Prostate gland (tissue), 2 donors: ENCODE measurements around the gene BTBD9. TPM values are rescaled to one million over a fixed set of nuclear protein-coding genes. Genes with fewer than 3 reads are reported as not detected.

Experiments
- DNase-seq: peaks from one replicate; pipeline ENCODE4 v3.0.0-alpha.2; 2019; ENCODE audit warnings: low spot score
- H3K27ac ChIP-seq, 2 donors: fragments of 200-600 bp; sonication (generic); 2 replicates each; pipeline ENCODE4 v1.5.1; 2017 to 2019
- H3K27me3 ChIP-seq: fragments of 200-600 bp; sonication (generic); replicated peaks from 2 replicates; pipeline ENCODE4 v1.5.1; 2019; ENCODE audit not compliant: insufficient read depth
- H3K36me3 ChIP-seq, 2 donors: fragments of 200-600 bp; sonication (generic); 1 replicate in 1 of 2; 2 replicates in 1 of 2; pipeline versions ENCODE4 v1.5.1 to v1.8.1; 2017 to 2019
- H3K4me1 ChIP-seq: fragments of 200-600 bp; sonication (generic); replicated peaks from 2 replicates; pipeline ENCODE4 v1.5.1; 2019
- H3K4me3 ChIP-seq, 2 donors: fragments of 200-600 bp; sonication (generic); 2 replicates each; pipeline ENCODE4 v1.5.1; 2017 to 2019
- H3K9me3 ChIP-seq: fragments of 200-600 bp; sonication (generic); 2 replicates; pipeline ENCODE4 v1.5.1; 2017
- POLR2A ChIP-seq: fragments of 450-650 bp; IDR thresholded peaks from one replicate; pipeline ENCODE4 v1.6.1; 2016; ENCODE audit warnings: antibody characterized with exemption, mild to moderate bottlenecking
- POLR2AphosphoS5 ChIP-seq: sonication (generic); formaldehyde crosslinking; IDR thresholded peaks from one replicate; pipeline ENCODE4 v1.6.1; 2017; ENCODE audit warnings: antibody characterized with exemption
- WGBS: methylation state at CpG from one replicate; pipeline ENCODE4 v1.1.5; 2018; 5-methylcytosine and 5-hydroxymethylcytosine counted together
- intact Hi-C: fragments of 100-400 bp; cut with DNase I; formaldehyde crosslinking; loops from one replicate; pipeline ENCODE4 v1.14.2; 2022
- total RNA-seq, 2 donors: library from RNA; depleted of rRNA; stranded (reverse); fragments of >200 nt; gene quantifications; one replicate each; pipeline ENCODE4 v1.1.0, GENCODE V29; 2016
- TF ChIP-seq, protein P1 (sequence below), 4 experiments: fragments of 200-600 bp in 2 of 4; fragments of 450-650 bp in 2 of 4; sonication (generic) in 2 of 4; IDR thresholded peaks; 1 replicate in 3 of 4; 2 replicates in 1 of 4; pipeline ENCODE4 v1.5.1; 2016 to 2019; ENCODE audit warnings: antibody characterized with exemption in 4 of 4, mild to moderate bottlenecking in 2 of 4, moderate library complexity in 2 of 4

Gene BTBD9
- total RNA-seq, 2 donors from 2014 or later: 11.2 to 17.4 TPM

DNA sequence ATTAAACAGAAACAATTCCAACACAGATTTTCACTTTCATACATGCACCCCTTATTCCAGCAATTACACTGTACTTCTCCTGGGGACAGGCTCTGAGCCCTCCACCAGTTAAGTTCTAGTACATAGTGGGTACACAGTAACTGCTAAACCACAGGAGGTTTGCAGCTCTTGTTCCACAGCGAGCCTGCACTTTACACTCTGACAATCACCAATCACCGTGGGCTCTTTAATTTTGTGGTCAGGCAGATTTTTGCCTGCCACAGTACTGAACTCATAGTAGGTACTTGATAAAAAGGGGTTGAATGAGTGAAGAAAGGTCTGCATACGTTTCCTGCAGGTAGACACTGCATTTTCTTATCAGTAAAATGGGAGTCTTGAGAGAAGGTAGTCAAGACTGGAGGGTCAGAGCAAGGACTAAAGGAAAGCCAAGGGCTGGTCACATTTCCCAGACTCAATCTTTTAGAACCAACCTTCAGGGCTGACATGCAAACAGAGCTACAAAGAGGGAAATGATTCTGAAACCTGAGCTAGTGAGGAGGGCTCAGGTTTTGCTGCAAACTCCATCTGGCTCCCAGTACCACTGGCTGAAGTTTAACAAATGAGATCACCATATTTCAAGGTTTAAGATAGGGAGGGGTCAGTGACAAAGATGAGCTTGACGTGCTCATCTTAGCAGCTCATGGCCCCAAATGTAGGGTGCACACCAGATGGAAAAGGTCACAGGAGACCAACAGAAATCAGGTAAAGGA lies 404.6 kb downstream of the BTBD9 start:
- 86% methylated on average over 4 of the region's 4 CpGs for WGBS
- Histone ChIP-seq H3K4me3 (no peak overlapping the region), H3K27ac (no peak overlapping the region), H3K4me1 (no peaks in the 10 kb centered on the region), H3K27me3 (no peaks in the 10 kb centered on the region), H3K36me3 (no peaks in the 10 kb centered on the region), H3K9me3 (no peaks in the 10 kb centered on the region)
- no peak for DNase-seq
- TF ChIP-seq POLR2A: no peak
- TF ChIP-seq, protein P1, sequence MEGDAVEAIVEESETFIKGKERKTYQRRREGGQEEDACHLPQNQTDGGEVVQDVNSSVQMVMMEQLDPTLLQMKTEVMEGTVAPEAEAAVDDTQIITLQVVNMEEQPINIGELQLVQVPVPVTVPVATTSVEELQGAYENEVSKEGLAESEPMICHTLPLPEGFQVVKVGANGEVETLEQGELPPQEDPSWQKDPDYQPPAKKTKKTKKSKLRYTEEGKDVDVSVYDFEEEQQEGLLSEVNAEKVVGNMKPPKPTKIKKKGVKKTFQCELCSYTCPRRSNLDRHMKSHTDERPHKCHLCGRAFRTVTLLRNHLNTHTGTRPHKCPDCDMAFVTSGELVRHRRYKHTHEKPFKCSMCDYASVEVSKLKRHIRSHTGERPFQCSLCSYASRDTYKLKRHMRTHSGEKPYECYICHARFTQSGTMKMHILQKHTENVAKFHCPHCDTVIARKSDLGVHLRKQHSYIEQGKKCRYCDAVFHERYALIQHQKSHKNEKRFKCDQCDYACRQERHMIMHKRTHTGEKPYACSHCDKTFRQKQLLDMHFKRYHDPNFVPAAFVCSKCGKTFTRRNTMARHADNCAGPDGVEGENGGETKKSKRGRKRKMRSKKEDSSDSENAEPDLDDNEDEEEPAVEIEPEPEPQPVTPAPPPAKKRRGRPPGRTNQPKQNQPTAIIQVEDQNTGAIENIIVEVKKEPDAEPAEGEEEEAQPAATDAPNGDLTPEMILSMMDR (IDR thresholded peaks at IDR 0.05): no peak
- TF ChIP-seq POLR2AphosphoS5: no peak
- intact Hi-C loops: no loop called here

DNA sequence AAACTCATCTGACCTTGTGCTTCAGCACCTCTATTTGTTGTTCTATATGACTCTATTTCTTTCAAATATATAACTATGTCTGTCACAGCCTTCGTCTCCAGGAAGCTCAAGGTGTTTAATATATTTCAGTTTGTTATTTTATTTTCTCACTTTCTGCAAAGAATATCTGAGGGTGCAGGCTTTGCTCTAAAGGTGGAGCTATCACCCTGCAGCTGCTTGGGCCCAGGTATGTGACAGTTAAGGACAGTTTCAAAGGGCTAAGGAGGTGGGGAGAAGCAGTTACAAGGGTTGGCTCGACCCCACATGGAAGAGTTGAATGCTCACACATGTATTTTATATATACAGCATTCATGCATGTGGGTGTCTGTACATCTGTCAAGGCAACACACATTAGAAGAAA lies 405.6 kb downstream of the BTBD9 start:
- intact Hi-C loops: no loop called here
- H3K27me3 ChIP-seq: no peaks in the 10 kb centered on the region
- no peaks in the 10 kb centered on the region for H3K9me3 ChIP-seq
- H3K4me3 ChIP-seq: no peak overlapping the region
- TF ChIP-seq POLR2AphosphoS5 (no peak), POLR2A (no peak)
- TF ChIP-seq, protein P1 (IDR thresholded peaks at IDR 0.05): no peak
- 55% methylated on average over 2 of the region's 2 CpGs for WGBS
- H3K27ac ChIP-seq: no peak overlapping the region
- no peaks in the 10 kb centered on the region for H3K36me3 ChIP-seq
- H3K4me1 ChIP-seq: no peaks in the 10 kb centered on the region
- DNase-seq: no peak

DNA sequence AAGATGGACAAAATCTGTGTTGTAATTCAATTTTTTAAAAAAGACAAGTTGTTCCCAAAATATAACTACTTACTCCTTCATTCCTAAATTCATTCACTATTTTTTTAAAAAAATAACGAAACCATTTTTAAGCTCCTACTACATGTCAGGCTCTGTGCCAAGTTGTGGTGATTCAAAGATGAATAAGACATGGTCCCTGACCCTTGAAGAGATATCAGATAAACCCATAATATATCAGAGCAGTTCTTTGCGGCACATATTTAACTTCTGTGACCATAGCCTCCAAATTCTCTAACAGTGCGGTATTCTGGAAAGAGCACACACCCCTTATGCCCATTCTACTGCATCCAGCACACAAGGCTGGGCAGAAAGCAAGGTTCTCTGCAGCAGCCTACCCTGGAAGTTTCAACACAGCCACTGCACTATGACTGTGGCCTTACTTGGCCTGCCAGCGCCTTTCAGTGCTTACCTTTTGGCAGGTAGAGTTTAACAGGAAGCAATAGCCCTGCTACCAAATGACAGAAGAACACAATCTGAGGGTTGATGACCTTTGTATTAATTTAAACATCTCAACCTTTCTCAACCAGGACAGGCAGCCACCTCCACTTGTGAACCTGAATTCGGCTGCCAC lies 406.5 kb downstream of the BTBD9 start:
- 91% methylated on average over 5 of the region's 5 CpGs for WGBS
- Histone ChIP-seq H3K4me3 (no peak overlapping the region), H3K27me3 (no peaks in the 10 kb centered on the region), H3K4me1 (no peaks in the 10 kb centered on the region), H3K36me3 (no peaks in the 10 kb centered on the region), H3K9me3 (no peaks in the 10 kb centered on the region), H3K27ac (no peak overlapping the region)
- TF ChIP-seq POLR2A: no peak
- TF ChIP-seq POLR2AphosphoS5: no peak
- TF ChIP-seq, protein P1 (IDR thresholded peaks at IDR 0.05): no peak
- intact Hi-C loops: no loop called here
- DNase-seq: no peak

GRCh38 chr6:38225766-38226165 lies 414.0 kb downstream of the BTBD9 start:
- Histone ChIP-seq H3K4me3 (no peak overlapping the region), H3K27ac (no peak overlapping the region), H3K27me3 (no peaks in the 10 kb centered on the region), H3K4me1 (no peaks in the 10 kb centered on the region), H3K36me3 (no peaks in the 10 kb centered on the region), H3K9me3 (no peaks in the 10 kb centered on the region)
- intact Hi-C loops: no loop called here
- no peak for TF ChIP-seq POLR2AphosphoS5
- TF ChIP-seq, protein P1 (IDR thresholded peaks at IDR 0.05): no peak
- no peak for TF ChIP-seq POLR2A
- DNase-seq: no peak
- WGBS: 40% methylated on average over 2 of the region's 2 CpGs

- no peaks in the 10 kb centered on the region for H3K27me3 ChIP-seq
- H3K27ac ChIP-seq: no peak overlapping the region
- TF ChIP-seq, protein P1 (IDR thresholded peaks at IDR 0.05): no peak
- TF ChIP-seq POLR2A (no peak), POLR2AphosphoS5 (no peak)
- H3K4me3 ChIP-seq: no peak overlapping the region
- H3K36me3 ChIP-seq: no peaks in the 10 kb centered on the region
- WGBS: 86% methylated on average over 4 of the region's 4 CpGs
- intact Hi-C loops: no loop called here
- no peaks in the 10 kb centered on the region for H3K9me3 ChIP-seq
- DNase-seq: no peak
- no peaks in the 10 kb centered on the region for H3K4me1 ChIP-seq
Measured at GRCh38 chr6:38221251-38221650, 418.5 kb downstream of the BTBD9 start.
